ENCODE results near the gene NDUFS4.
"Not testable (repeated sequence)": the region's sequence is repeated elsewhere in the genome, so short reads cannot be mapped to it uniquely, and the experiment has no call there.

NDUFS4 gene

GRCh38 chr5:53548501-53548900, 11.9 kb upstream of the NDUFS4 start:
- H3K4me1 ChIP-seq (ENCODE audit: control insufficient read depth, insufficient read depth, low read length, unreplicated experiment); H2AFZ ChIP-seq (ENCODE audit: low read length, unreplicated experiment); H3K27ac ChIP-seq (ENCODE audit: low read depth, low read length); H3K79me2 ChIP-seq (ENCODE audit: control insufficient read depth, insufficient read depth, low read length, unreplicated experiment); H3K27me3 ChIP-seq (ENCODE audit: insufficient read depth, low read length); H3K4me3 ChIP-seq (ENCODE audit: low read depth, low read length); H3K36me3 ChIP-seq (ENCODE audit: insufficient read depth, low read length): not testable (repeated sequence)

GRCh38 chr5:53549792-53550191, 10.6 kb upstream of the NDUFS4 start:
- Histone ChIP-seq H3K4me3 (ENCODE audit: low read depth, low read length) (no peak overlapping the region), H2AFZ (ENCODE audit: low read length, unreplicated experiment) (no peak overlapping the region), H3K79me2 (ENCODE audit: control insufficient read depth, insufficient read depth, low read length, unreplicated experiment) (no peaks in the 10 kb centered on the region), H3K27ac (ENCODE audit: low read depth, low read length) (no peak overlapping the region), H3K4me1 (ENCODE audit: control insufficient read depth, insufficient read depth, low read length, unreplicated experiment) (no peaks in the 10 kb centered on the region), H3K36me3 (ENCODE audit: insufficient read depth, low read length) (no peaks in the 10 kb centered on the region), H3K27me3 (ENCODE audit: insufficient read depth, low read length) (0 out of 2 replicates have a peak, but pooled peaks cover 1% of the 10 kb centered on the region)

DNA sequence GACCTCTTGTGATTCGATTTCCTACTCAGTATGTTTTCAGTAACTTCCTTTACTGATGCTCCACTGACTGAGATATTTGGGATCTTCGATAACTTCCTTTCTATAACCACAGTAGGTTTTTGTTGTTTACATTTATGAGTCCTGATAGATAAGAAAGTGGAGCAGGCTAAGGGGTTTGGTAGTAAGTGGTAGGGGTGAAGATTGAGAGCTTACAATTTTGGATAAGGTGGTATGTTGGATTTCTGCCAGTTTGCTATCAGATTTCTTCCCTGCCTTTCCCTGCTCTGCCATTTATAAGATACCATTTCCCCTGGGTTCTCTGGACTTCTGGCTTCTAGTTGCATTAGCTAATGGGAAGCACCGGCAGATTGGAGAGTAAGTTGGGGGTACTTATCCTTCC, 7.9 kb upstream of the NDUFS4 start:
- Histone ChIP-seq H3K27ac (ENCODE audit: low read depth, low read length) (no peak overlapping the region), H3K79me2 (ENCODE audit: control insufficient read depth, insufficient read depth, low read length, unreplicated experiment) (no peaks in the 10 kb centered on the region), H3K4me1 (ENCODE audit: control insufficient read depth, insufficient read depth, low read length, unreplicated experiment) (no peaks in the 10 kb centered on the region), H3K4me3 (ENCODE audit: low read depth, low read length) (no peak overlapping the region), H2AFZ (ENCODE audit: low read length, unreplicated experiment) (no peak overlapping the region), H3K27me3 (ENCODE audit: insufficient read depth, low read length) (peaks cover 10% of the 10 kb centered on the region), H3K36me3 (ENCODE audit: insufficient read depth, low read length) (no peaks in the 10 kb centered on the region)

GRCh38 chr5:53554444-53554843, 6.0 kb upstream of the NDUFS4 start:
- H3K79me2 ChIP-seq (ENCODE audit: control insufficient read depth, insufficient read depth, low read length, unreplicated experiment): no peaks in the 10 kb centered on the region
- H3K27ac ChIP-seq (ENCODE audit: low read depth, low read length): no peak overlapping the region
- no peaks in the 10 kb centered on the region for H3K4me1 ChIP-seq (ENCODE audit: control insufficient read depth, insufficient read depth, low read length, unreplicated experiment)
- no peak overlapping the region for H3K4me3 ChIP-seq (ENCODE audit: low read depth, low read length)
- H3K27me3 ChIP-seq (ENCODE audit: insufficient read depth, low read length): peaks cover 10% of the 10 kb centered on the region
- no peak overlapping the region for H2AFZ ChIP-seq (ENCODE audit: low read length, unreplicated experiment)
- H3K36me3 ChIP-seq (ENCODE audit: insufficient read depth, low read length): no peaks in the 10 kb centered on the region

- Histone ChIP-seq H3K27ac (ENCODE audit: low read depth, low read length) (no peak overlapping the region), H2AFZ (ENCODE audit: low read length, unreplicated experiment) (peak overlapping the region; percentile 28), H3K4me1 (ENCODE audit: control insufficient read depth, insufficient read depth, low read length, unreplicated experiment) (no peaks in the 10 kb centered on the region), H3K27me3 (ENCODE audit: insufficient read depth, low read length) (peaks cover 10% of the 10 kb centered on the region), H3K36me3 (ENCODE audit: insufficient read depth, low read length) (no peaks in the 10 kb centered on the region), H3K4me3 (ENCODE audit: low read depth, low read length) (no peak overlapping the region), H3K79me2 (ENCODE audit: control insufficient read depth, insufficient read depth, low read length, unreplicated experiment) (no peaks in the 10 kb centered on the region)
Measured at GRCh38 chr5:53555160-53555559, 5.3 kb upstream of the NDUFS4 start.

GRCh38 chr5:53556001-53556400, 4.4 kb upstream of the NDUFS4 start:
- H3K36me3 ChIP-seq (ENCODE audit: insufficient read depth, low read length): no peaks in the 10 kb centered on the region
- no peak overlapping the region for H2AFZ ChIP-seq (ENCODE audit: low read length, unreplicated experiment)
- no peak overlapping the region for H3K4me3 ChIP-seq (ENCODE audit: low read depth, low read length)
- peaks cover 5% of the 10 kb centered on the region for H3K79me2 ChIP-seq (ENCODE audit: control insufficient read depth, insufficient read depth, low read length, unreplicated experiment)
- H3K4me1 ChIP-seq (ENCODE audit: control insufficient read depth, insufficient read depth, low read length, unreplicated experiment): no peaks in the 10 kb centered on the region
- no peak overlapping the region for H3K27ac ChIP-seq (ENCODE audit: low read depth, low read length)
- H3K27me3 ChIP-seq (ENCODE audit: insufficient read depth, low read length): peaks cover 10% of the 10 kb centered on the region

DNA sequence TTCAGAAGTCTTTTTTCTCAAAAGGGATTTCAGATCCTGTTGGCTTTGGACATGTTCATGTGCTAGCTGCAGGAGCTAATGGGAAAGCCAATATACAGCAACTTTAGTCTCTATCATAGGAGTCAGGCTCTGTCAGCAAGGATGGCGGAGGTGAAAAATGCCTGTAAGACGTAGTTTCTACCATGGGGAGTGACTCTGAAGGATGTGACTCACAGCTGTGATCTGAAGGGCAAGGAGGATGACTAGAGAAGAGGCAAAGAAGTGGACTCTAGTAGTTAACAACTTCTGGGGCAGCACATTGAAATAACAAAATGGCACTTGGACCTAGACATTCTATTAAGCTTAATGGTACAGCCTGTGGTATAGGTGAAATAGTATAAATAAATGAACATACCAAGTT, 3.1 kb upstream of the NDUFS4 start:
- peaks cover 10% of the 10 kb centered on the region for H3K27me3 ChIP-seq (ENCODE audit: insufficient read depth, low read length)
- H3K4me1 ChIP-seq (ENCODE audit: control insufficient read depth, insufficient read depth, low read length, unreplicated experiment): no peaks in the 10 kb centered on the region
- H3K27ac ChIP-seq (ENCODE audit: low read depth, low read length): no peak overlapping the region
- no peak overlapping the region for H2AFZ ChIP-seq (ENCODE audit: low read length, unreplicated experiment)
- peaks cover 19% of the 10 kb centered on the region for H3K79me2 ChIP-seq (ENCODE audit: control insufficient read depth, insufficient read depth, low read length, unreplicated experiment)
- no peaks in the 10 kb centered on the region for H3K36me3 ChIP-seq (ENCODE audit: insufficient read depth, low read length)
- H3K4me3 ChIP-seq (ENCODE audit: low read depth, low read length): no peak overlapping the region

GRCh38 chr5:53558966-53559365, 1.5 kb upstream of the NDUFS4 start:
- no peaks in the 10 kb centered on the region for H3K4me1 ChIP-seq (ENCODE audit: control insufficient read depth, insufficient read depth, low read length, unreplicated experiment)
- no peaks in the 10 kb centered on the region for H3K36me3 ChIP-seq (ENCODE audit: insufficient read depth, low read length)
- no peak overlapping the region for H2AFZ ChIP-seq (ENCODE audit: low read length, unreplicated experiment)
- no peak overlapping the region for H3K27ac ChIP-seq (ENCODE audit: low read depth, low read length)
- peaks cover 10% of the 10 kb centered on the region for H3K27me3 ChIP-seq (ENCODE audit: insufficient read depth, low read length)
- H3K79me2 ChIP-seq (ENCODE audit: control insufficient read depth, insufficient read depth, low read length, unreplicated experiment): peaks cover 31% of the 10 kb centered on the region
- no peak overlapping the region for H3K4me3 ChIP-seq (ENCODE audit: low read depth, low read length)

DNA sequence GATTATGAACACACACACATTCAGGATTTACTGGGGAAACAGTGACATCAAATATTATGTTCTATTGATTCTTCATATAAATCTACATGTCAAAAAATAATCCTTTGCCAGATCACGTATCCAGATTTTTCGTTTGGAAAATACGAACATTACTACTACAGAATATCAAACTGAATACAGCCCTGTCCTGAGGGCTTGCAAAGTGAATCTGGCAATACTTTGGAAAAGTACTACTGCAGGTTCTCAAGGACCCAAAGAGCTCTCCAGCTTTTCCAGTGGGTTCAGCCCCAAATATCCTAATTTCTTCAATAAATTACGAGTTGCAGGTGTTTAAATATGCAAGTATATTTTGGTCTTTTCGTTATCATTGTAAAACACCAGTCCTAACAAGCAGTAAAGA, 411 bp upstream of the NDUFS4 start:
- Histone ChIP-seq H3K36me3 (ENCODE audit: insufficient read depth, low read length) (no peaks in the 10 kb centered on the region), H3K27me3 (ENCODE audit: insufficient read depth, low read length) (peaks cover 6% of the 10 kb centered on the region), H3K27ac (ENCODE audit: low read depth, low read length) (no peak overlapping the region), H3K4me1 (ENCODE audit: control insufficient read depth, insufficient read depth, low read length, unreplicated experiment) (no peaks in the 10 kb centered on the region), H2AFZ (ENCODE audit: low read length, unreplicated experiment) (peak overlapping the region; percentile 100), H3K79me2 (ENCODE audit: control insufficient read depth, insufficient read depth, low read length, unreplicated experiment) (peaks cover 41% of the 10 kb centered on the region), H3K4me3 (ENCODE audit: low read depth, low read length) (peak overlapping the region; percentile 83)

GRCh38 chr5:53568401-53568800, 8.0 kb downstream of the NDUFS4 start:
- Histone ChIP-seq H3K4me3 (ENCODE audit: low read depth, low read length) (no peak overlapping the region), H3K27ac (ENCODE audit: low read depth, low read length) (no peak overlapping the region), H3K27me3 (ENCODE audit: insufficient read depth, low read length) (no peaks in the 10 kb centered on the region)

DNA sequence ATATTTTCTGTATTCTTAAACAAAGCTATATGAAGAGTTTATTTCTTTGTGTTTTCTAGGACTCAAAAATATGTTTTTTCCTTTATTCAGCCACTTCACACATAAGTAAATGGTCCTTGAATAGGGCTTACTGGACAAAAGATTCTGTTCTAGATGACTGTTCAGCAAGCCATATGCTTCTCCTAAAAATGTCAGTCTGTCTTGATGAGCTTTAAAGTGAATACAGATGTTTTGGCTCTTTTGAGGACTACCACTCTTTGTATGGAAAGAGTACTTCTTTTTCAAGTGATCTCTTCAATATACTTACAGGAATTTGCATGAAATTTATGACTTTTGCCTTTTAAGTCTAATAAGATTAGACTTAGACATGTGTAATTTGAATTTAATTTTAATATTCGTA, 8.4 kb downstream of the NDUFS4 start:
- Histone ChIP-seq H3K4me3 (ENCODE audit: low read depth, low read length) (no peak overlapping the region), H3K27ac (ENCODE audit: low read depth, low read length) (no peak overlapping the region), H2AFZ (ENCODE audit: low read length, unreplicated experiment) (no peak overlapping the region), H3K4me1 (ENCODE audit: control insufficient read depth, insufficient read depth, low read length, unreplicated experiment) (no peaks in the 10 kb centered on the region), H3K36me3 (ENCODE audit: insufficient read depth, low read length) (no peaks in the 10 kb centered on the region), H3K79me2 (ENCODE audit: control insufficient read depth, insufficient read depth, low read length, unreplicated experiment) (peaks cover 79% of the 10 kb centered on the region), H3K27me3 (ENCODE audit: insufficient read depth, low read length) (no peaks in the 10 kb centered on the region)

More at GRCh38 chr5:53568401-53568800, 8.0 kb downstream of the NDUFS4 start:
- Histone ChIP-seq H3K4me1 (ENCODE audit: control insufficient read depth, insufficient read depth, low read length, unreplicated experiment) (no peaks in the 10 kb centered on the region), H3K79me2 (ENCODE audit: control insufficient read depth, insufficient read depth, low read length, unreplicated experiment) (peaks cover 77% of the 10 kb centered on the region), H3K36me3 (ENCODE audit: insufficient read depth, low read length) (no peaks in the 10 kb centered on the region), H2AFZ (ENCODE audit: low read length, unreplicated experiment) (no peak overlapping the region)
